Mesendoderm (in vitro differentiated cells): Measurements from ENCODE around the gene OBSL1.

Experiments
- DNase-seq: peaks from one replicate; pipeline ENCODE4 v3.0.0; 2013
- H2AK5ac ChIP-seq: 2 replicates; pipeline ENCODE4 v1.6.1; 2013; ENCODE audit warnings: low read length, inconsistent platforms
- H2BK120ac ChIP-seq: 2 replicates; pipeline ENCODE4 v1.6.1; 2013; ENCODE audit warnings: low read depth, mild to moderate bottlenecking, low read length, moderate library complexity, mixed read lengths
- H2BK15ac ChIP-seq: replicated peaks from 2 replicates; pipeline ENCODE4 v1.6.1; 2013; ENCODE audit warnings: low read depth, mild to moderate bottlenecking, moderate library complexity
- H2BK5ac ChIP-seq: 2 replicates; pipeline ENCODE4 v1.6.1; 2013; ENCODE audit warnings: low read length, inconsistent platforms
- H3K18ac ChIP-seq: 2 replicates; pipeline ENCODE4 v1.6.1; 2013; ENCODE audit warnings: mild to moderate bottlenecking, low read length, mixed read lengths
- H3K23ac ChIP-seq: one replicate; pipeline ENCODE4 v1.6.1; 2013; ENCODE audit warnings: low read length
- H3K27ac ChIP-seq: 2 replicates; pipeline ENCODE4 v1.5.1; 2013; ENCODE audit warnings: low read depth, mild to moderate bottlenecking, inconsistent platforms, low read length, moderate library complexity
- H3K27me3 ChIP-seq: 2 replicates; pipeline ENCODE4 v1.6.1; 2013; ENCODE audit warnings: low read length, control low read depth, mild to moderate bottlenecking, inconsistent platforms; ENCODE audit not compliant: insufficient read depth, poor library complexity
- H3K36me3 ChIP-seq: 2 replicates; pipeline ENCODE4 v1.6.1; 2013; ENCODE audit warnings: low read length, inconsistent platforms; ENCODE audit not compliant: control insufficient read depth, insufficient read depth
- H3K4ac ChIP-seq: one replicate; pipeline ENCODE4 v1.6.1; 2013; ENCODE audit warnings: low read depth, mild to moderate bottlenecking, low read length, moderate library complexity
- H3K4me1 ChIP-seq: 2 replicates; pipeline ENCODE4 v1.6.1; 2013; ENCODE audit warnings: low read depth, low read length, inconsistent platforms; ENCODE audit not compliant: control insufficient read depth
- H3K4me2 ChIP-seq: 2 replicates; pipeline ENCODE4 v1.6.1; 2013; ENCODE audit warnings: low read length
- H3K4me3 ChIP-seq: 2 replicates; pipeline ENCODE4 v1.5.1; 2013; ENCODE audit warnings: mild to moderate bottlenecking, low read length
- H3K56ac ChIP-seq: one replicate; pipeline ENCODE4 v1.6.1; 2013; ENCODE audit warnings: low read length
- H3K79me1 ChIP-seq: 2 replicates; pipeline ENCODE4 v1.6.1; 2013; ENCODE audit warnings: low read length, inconsistent platforms
- H3K79me2 ChIP-seq: 2 replicates; pipeline ENCODE4 v1.6.1; 2013; ENCODE audit warnings: mild to moderate bottlenecking, low read length; ENCODE audit not compliant: control insufficient read depth, insufficient read depth
- H3K9ac ChIP-seq: 2 replicates; pipeline ENCODE4 v1.6.1; 2013; ENCODE audit warnings: low read length, inconsistent platforms
- H4K5ac ChIP-seq: one replicate; pipeline ENCODE4 v1.6.1; 2013; ENCODE audit warnings: low read length
- H4K8ac ChIP-seq: one replicate; pipeline ENCODE4 v1.6.1; 2013; ENCODE audit warnings: low read depth, mild to moderate bottlenecking, control low read depth, low read length, moderate library complexity
- WGBS: extraction: QIAGEN DNeasy Blood & Tissue Kit; methylation state at CpG from one replicate; pipeline ENCODE4 v1.1.7; 2013; ENCODE audit warnings: low lambda C conversion rate, missing lambda C conversion rate; ENCODE audit not compliant: insufficient coverage; ENCODE audit errors: extremely low coverage; 5-methylcytosine and 5-hydroxymethylcytosine counted together

OBSL1 gene

GRCh38 chr2:219611866-219612576 lies 40.7 kb upstream of the OBSL1 start:
- DNase-seq, result no peak
- no peak overlapping the region for H3K4ac ChIP-seq

DNA sequence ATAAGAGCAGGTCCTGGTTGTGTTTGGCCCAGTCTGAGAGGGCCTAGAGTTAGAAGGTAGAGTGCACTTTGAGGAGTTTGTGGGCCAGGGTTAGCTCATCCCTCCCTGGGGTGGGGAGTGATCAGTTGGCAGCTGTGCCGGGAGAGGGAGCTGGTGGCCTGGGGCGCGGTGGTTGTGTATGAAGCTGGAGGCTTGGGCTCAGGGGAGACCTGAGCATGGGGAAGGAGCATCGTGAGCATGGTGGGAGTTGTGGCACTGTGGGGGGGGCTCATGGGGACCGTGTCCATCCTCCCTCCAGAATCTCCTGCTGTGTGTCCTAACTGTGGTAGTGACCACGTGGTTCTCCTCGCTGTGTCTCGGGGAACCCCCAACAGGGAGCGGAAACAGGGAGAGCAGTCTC lies 40.0 kb upstream of the OBSL1 start:
- Histone ChIP-seq H2BK5ac (no peak overlapping the region), H3K27ac (no peak overlapping the region), H2BK15ac (no peak overlapping the region), H3K4me3 (no peak overlapping the region), H3K27me3 (no peaks in the 10 kb centered on the region), H2BK120ac (no peak overlapping the region), H3K4me1 (no peaks in the 10 kb centered on the region), H2AK5ac (no peak overlapping the region), H3K36me3 (no peaks in the 10 kb centered on the region), H4K8ac (no peak overlapping the region), H3K23ac (no peak overlapping the region), H3K79me1 (no peaks in the 10 kb centered on the region), H3K4me2 (no peak overlapping the region), H3K9ac (no peak overlapping the region), H4K5ac (no peak overlapping the region), H3K56ac (no peak overlapping the region), H3K79me2 (no peaks in the 10 kb centered on the region), H3K18ac (no peak overlapping the region), H3K4ac (no peak overlapping the region)
- WGBS, result no CpG with 5 or more reads among the region's 9 CpGs
- DNase-seq, result no peak

More at GRCh38 chr2:219611866-219612576, 40.7 kb upstream of the OBSL1 start:
- no peak overlapping the region for H3K4me2 ChIP-seq
- H2AK5ac ChIP-seq, result no peak overlapping the region
- no peak overlapping the region for H2BK5ac ChIP-seq
- no peaks in the 10 kb centered on the region for H3K27me3 ChIP-seq
- H2BK120ac ChIP-seq, result no peak overlapping the region
- no peaks in the 10 kb centered on the region for H3K4me1 ChIP-seq
- no peak overlapping the region for H3K56ac ChIP-seq
- H4K5ac ChIP-seq, result no peak overlapping the region
- no peaks in the 10 kb centered on the region for H3K36me3 ChIP-seq
- no peak overlapping the region for H4K8ac ChIP-seq
- H3K23ac ChIP-seq, result no peak overlapping the region
- H3K18ac ChIP-seq, result no peak overlapping the region
- H3K4me3 ChIP-seq, result no peak overlapping the region
- no peak overlapping the region for H2BK15ac ChIP-seq
- no CpG with 5 or more reads among the region's 12 CpGs for WGBS
- no peaks in the 10 kb centered on the region for H3K79me1 ChIP-seq
- H3K79me2 ChIP-seq, result no peaks in the 10 kb centered on the region
- no peak overlapping the region for H3K9ac ChIP-seq
- H3K27ac ChIP-seq, result no peak overlapping the region

DNA sequence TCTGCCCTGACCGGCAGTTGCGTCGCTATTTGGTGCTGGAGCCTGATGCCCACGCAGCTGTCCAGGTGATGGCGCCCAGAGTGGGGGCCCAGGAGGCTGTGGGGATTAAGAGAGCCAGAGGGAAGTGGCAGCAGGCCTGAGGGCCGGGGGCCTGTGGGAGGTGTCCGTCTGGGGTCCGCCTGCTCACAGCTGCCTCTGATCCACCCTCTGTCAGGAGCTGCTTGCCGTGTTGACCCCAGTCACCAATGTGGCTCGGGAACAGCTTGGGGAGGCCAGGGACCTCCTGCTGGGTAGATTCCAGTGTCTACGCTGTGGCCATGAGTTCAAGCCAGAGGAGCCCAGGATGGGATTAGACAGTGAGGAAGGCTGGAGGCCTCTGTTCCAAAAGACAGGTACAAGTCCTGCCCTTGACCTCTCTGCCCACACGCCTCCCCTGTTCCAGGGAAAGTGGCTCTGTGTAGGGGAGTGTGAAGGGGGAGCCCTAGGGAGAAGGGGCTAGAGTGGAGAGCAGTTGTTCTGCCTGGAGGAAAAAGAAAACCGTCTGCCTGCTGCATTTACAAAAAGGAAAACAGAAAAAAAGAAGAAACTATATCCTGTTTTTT lies 37.9 kb upstream of the OBSL1 start:
- no peak overlapping the region for H2BK15ac ChIP-seq
- no peak overlapping the region for H2BK120ac ChIP-seq
- H3K4me3 ChIP-seq, result no peak overlapping the region
- no peak overlapping the region for H3K23ac ChIP-seq
- no peak overlapping the region for H3K4ac ChIP-seq
- H3K56ac ChIP-seq, result no peak overlapping the region
- H3K4me2 ChIP-seq, result no peak overlapping the region
- H2AK5ac ChIP-seq, result no peak overlapping the region
- no CpG with 5 or more reads among the region's 13 CpGs for WGBS
- no peak overlapping the region for H4K5ac ChIP-seq
- H3K36me3 ChIP-seq, result no peaks in the 10 kb centered on the region
- H3K79me2 ChIP-seq, result no peaks in the 10 kb centered on the region
- no peak overlapping the region for H3K18ac ChIP-seq
- no peak overlapping the region for H3K9ac ChIP-seq
- no peaks in the 10 kb centered on the region for H3K27me3 ChIP-seq
- no peak overlapping the region for H4K8ac ChIP-seq
- no peak overlapping the region for H3K27ac ChIP-seq
- DNase-seq, result no peak
- no peaks in the 10 kb centered on the region for H3K79me1 ChIP-seq
- H2BK5ac ChIP-seq, result no peak overlapping the region
- H3K4me1 ChIP-seq, result no peaks in the 10 kb centered on the region

DNA sequence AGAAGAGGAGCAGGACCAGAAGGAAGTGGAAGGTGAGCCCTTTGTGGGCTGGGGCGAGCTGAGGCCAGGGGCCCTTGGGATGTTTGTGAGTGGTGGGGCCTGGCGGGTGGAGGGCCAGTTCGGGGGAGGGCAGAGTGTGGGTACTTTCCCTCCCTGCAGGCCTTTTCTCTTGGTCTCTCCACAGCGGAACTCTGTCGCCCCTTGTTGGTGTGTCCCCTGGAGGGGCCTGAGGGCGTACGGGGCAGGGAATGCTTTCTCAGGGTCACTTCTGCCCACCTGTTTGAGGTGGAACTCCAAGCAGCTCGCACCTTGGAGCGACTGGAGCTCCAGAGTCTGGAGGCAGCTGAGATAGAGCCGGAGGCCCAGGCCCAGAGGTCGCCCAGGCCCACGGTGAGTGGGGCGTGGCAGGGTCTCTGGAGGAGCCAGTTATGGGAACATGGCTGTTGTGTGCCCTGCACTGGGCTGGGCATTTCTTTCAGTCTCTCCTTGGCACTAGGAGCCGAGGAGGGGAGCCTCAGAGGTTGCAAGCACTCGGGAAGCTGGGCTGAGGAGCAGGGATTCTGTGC lies 37.1 kb upstream of the OBSL1 start:
- WGBS, result no CpG with 5 or more reads among the region's 15 CpGs
- Histone ChIP-seq H2BK120ac (no peak overlapping the region), H3K79me2 (no peaks in the 10 kb centered on the region), H3K9ac (no peak overlapping the region), H3K4me2 (no peak overlapping the region), H3K4ac (no peak overlapping the region), H3K4me1 (no peaks in the 10 kb centered on the region), H3K27me3 (no peaks in the 10 kb centered on the region), H3K27ac (no peak overlapping the region), H2BK5ac (no peak overlapping the region), H4K5ac (no peak overlapping the region), H4K8ac (no peak overlapping the region), H2AK5ac (no peak overlapping the region), H2BK15ac (no peak overlapping the region), H3K23ac (no peak overlapping the region), H3K4me3 (no peak overlapping the region), H3K56ac (no peak overlapping the region), H3K36me3 (no peaks in the 10 kb centered on the region), H3K18ac (no peak overlapping the region), H3K79me1 (no peaks in the 10 kb centered on the region)
- DNase-seq, result no peak

GRCh38 chr2:219607931-219608330 lies 36.6 kb upstream of the OBSL1 start:
- no peak overlapping the region for H3K4me2 ChIP-seq
- no peak overlapping the region for H3K9ac ChIP-seq
- no peaks in the 10 kb centered on the region for H3K4me1 ChIP-seq
- H3K36me3 ChIP-seq, result no peaks in the 10 kb centered on the region
- H3K18ac ChIP-seq, result no peak overlapping the region
- H3K4me3 ChIP-seq, result no peak overlapping the region
- DNase-seq, result no peak
- H2BK120ac ChIP-seq, result no peak overlapping the region
- no peaks in the 10 kb centered on the region for H3K27me3 ChIP-seq
- no peak overlapping the region for H3K23ac ChIP-seq
- H2AK5ac ChIP-seq, result no peak overlapping the region
- no peak overlapping the region for H3K4ac ChIP-seq
- WGBS, result no CpG with 5 or more reads among the region's 15 CpGs
- H2BK5ac ChIP-seq, result no peak overlapping the region
- no peak overlapping the region for H3K56ac ChIP-seq
- no peak overlapping the region for H2BK15ac ChIP-seq
- H3K79me2 ChIP-seq, result no peaks in the 10 kb centered on the region
- H3K79me1 ChIP-seq, result no peaks in the 10 kb centered on the region
- H4K5ac ChIP-seq, result no peak overlapping the region
- no peak overlapping the region for H4K8ac ChIP-seq
- no peak overlapping the region for H3K27ac ChIP-seq
